T-helper 2 cell treated with Interferon-gamma antibody and Interleukin-4, amounts not matched to agents 5 μg/mL and 100 μg/mL, for 36 hours (primary cell): ENCODE data around the gene DNAI2.

Experiments used
- DNase-seq: peaks from one replicate; pipeline ENCODE4 v3.0.0; 2021; ENCODE audit warnings: low spot score
- H3K27ac Mint-ChIP-seq: one replicate; pipeline ENCODE4 v1.8.0; 2021; ENCODE audit warnings: mild to moderate bottlenecking, mixed read lengths
- H3K27me3 Mint-ChIP-seq: one replicate; pipeline ENCODE4 v1.8.0; 2021; ENCODE audit warnings: low read depth, mixed read lengths
- H3K36me3 Mint-ChIP-seq: one replicate; pipeline ENCODE4 v1.8.0; 2021; ENCODE audit warnings: low read depth, mixed read lengths
- H3K4me1 Mint-ChIP-seq: one replicate; pipeline ENCODE4 v1.8.0; 2021; ENCODE audit warnings: low read depth, mixed read lengths
- H3K4me3 Mint-ChIP-seq: one replicate; pipeline ENCODE4 v1.8.0; 2022; ENCODE audit warnings: mild to moderate bottlenecking, moderate library complexity, mixed read lengths
- H3K9me3 Mint-ChIP-seq: one replicate; pipeline ENCODE4 v1.8.0; 2021; ENCODE audit warnings: mixed read lengths

The DNAI2 gene

DNA sequence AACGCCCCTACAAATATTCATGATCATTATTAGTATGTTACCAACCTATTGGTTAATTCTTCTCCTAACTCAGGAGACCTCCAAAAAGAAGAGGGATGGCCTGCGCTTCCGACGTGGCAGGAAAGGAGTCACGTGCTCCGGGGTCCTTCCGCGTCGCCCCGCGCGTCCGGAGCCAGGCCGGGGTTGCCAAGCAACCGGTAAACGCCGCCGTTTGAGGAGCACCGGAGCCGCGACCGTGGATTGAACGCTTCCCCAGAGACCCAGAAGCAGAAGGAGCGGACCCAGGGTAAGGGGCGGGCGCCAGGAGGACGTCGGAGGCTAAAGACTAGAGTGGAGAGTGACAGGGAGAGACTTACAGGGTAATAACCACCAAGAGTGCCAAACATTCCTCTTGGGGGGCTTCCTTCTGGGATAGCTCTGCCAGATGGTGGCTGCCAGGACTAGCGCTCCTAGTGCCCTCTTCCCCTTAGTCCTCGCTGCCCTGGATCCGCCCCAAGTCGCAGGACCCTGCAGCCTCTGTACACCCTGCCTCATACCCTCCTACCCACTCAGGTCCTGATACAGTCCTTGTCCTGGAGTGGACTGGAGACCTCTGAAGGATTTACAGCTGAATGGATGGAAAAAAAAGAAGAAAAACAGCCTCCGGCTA, at the start of gene DNAI2:
Gene DNAI2 (plus strand): TSS at position 175 of the 649 bp plus-strand sequence. CDS start 7,584 bp downstream, outside the sequence.
- H3K4me3 Mint-ChIP-seq: peak within 1 kb of the TSS; percentile 61
- H3K4me1 Mint-ChIP-seq: peaks cover 37% of the 10 kb centered on the region
- no peaks in the 10 kb centered on the region for H3K27me3 Mint-ChIP-seq
- no peaks in the 10 kb centered on the region for H3K36me3 Mint-ChIP-seq
- H3K9me3 Mint-ChIP-seq: no peaks in the 10 kb centered on the region
- no peak for DNase-seq
- peak within 1 kb of the TSS; percentile 49 for H3K27ac Mint-ChIP-seq

DNA sequence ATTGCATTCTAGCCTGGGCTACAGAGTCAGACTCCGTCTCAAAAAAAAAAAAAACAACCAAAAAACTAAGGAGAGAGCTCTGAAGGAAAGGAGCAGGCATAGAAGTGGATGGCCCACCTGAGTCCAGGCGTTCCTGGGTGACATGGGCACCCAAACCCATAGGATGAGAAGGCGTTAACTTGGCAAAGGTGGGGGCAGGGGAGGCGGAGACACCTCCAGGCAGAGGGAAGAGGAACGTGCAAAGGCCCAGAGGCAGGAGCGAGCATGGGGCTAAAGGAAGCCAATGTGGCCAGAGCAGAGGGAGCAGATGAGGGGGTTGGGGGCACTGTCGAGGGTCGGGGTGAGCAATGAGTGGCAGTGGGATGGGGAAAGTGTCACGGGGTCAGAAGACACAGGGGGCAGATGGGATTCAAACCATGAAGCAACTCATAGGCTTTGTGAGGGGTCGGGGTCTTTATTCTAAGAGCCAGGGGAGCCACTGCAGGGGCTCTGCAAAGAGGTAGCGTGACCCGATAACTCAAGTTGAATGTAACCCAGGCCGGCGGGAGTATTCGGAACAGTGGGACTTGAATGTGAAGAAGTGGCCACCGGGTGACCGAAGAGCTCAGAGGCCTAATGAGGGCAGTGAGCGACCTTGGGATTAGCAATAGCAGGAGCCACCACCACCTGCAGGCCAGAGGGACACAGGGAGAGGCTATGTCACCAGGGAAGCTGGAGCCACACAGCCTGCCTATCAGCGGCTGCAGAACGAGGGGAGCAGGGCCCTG, 48.9 kb upstream of the DNAI2 start:
- no peaks in the 10 kb centered on the region for H3K27me3 Mint-ChIP-seq
- no peak overlapping the region for H3K27ac Mint-ChIP-seq
- no peak overlapping the region for H3K4me3 Mint-ChIP-seq
- no peaks in the 10 kb centered on the region for H3K9me3 Mint-ChIP-seq
- no peak for DNase-seq
- no peaks in the 10 kb centered on the region for H3K4me1 Mint-ChIP-seq
- H3K36me3 Mint-ChIP-seq: peaks cover 13% of the 10 kb centered on the region

DNA sequence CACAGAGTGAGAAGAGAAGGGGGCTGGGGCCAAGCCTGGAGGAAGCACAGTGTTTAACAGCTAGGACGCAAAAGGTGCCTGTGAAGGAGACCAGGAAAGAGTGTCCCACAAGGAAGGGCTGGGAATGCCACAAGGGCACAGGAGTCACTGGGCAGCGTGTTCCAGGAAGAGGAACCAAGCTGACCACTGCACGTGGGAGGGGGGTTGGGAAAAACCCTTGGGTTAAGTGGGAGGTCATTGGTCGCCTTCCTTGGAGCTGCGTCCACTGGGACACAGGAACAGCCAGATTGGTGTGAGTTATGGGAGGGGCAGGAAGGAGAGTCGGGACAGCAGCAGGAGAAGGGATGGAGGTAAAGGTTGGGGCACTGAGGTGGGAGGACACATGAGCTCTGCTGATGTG, 47.8 kb upstream of the DNAI2 start:
- Mint-ChIP-seq H3K27ac (no peak overlapping the region), H3K4me3 (no peak overlapping the region), H3K36me3 (peaks cover 15% of the 10 kb centered on the region), H3K4me1 (no peaks in the 10 kb centered on the region), H3K27me3 (no peaks in the 10 kb centered on the region), H3K9me3 (no peaks in the 10 kb centered on the region)
- no peak for DNase-seq

GRCh38 chr17:74227271-74228080, 46.6 kb upstream of the DNAI2 start:
- no peaks in the 10 kb centered on the region for H3K4me1 Mint-ChIP-seq
- H3K9me3 Mint-ChIP-seq: no peaks in the 10 kb centered on the region
- H3K27ac Mint-ChIP-seq: no peak overlapping the region
- no peak for DNase-seq
- no peaks in the 10 kb centered on the region for H3K27me3 Mint-ChIP-seq
- no peak overlapping the region for H3K4me3 Mint-ChIP-seq
- H3K36me3 Mint-ChIP-seq: peaks cover 15% of the 10 kb centered on the region

- Mint-ChIP-seq H3K4me3 (no peak overlapping the region), H3K27ac (peak overlapping the region; percentile 2), H3K36me3 (peaks cover 18% of the 10 kb centered on the region)
These were observed 45.6 kb upstream of the DNAI2 start for GRCh38 chr17:74228306-74228978.

DNA sequence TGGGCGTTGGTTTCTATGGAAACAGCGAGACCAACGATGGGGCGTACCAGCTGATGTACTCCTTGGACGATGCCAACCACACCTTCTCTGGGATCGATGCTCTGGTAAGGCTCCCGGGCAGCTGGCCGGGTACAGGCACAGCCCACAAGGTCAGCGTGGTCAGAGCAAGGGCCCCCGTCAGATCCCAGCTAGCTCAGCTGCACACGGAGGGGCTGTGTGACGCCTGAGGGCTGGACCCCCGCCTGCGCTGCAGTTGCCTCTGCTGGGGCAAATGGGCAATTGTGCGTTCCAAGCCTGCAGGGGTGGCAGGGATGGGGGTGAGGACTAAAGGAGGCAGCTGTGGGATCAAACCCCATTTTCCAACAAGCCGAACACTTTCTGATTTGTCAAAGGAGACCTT, 43.1 kb upstream of the DNAI2 start:
- H3K27ac Mint-ChIP-seq: no peak overlapping the region
- DNase-seq: no peak
- H3K36me3 Mint-ChIP-seq: peaks cover 9% of the 10 kb centered on the region

More at GRCh38 chr17:74228306-74228978, 45.6 kb upstream of the DNAI2 start:
- no peaks in the 10 kb centered on the region for H3K9me3 Mint-ChIP-seq
- H3K27me3 Mint-ChIP-seq: no peaks in the 10 kb centered on the region
- H3K4me1 Mint-ChIP-seq: no peaks in the 10 kb centered on the region
- no peak for DNase-seq

DNA sequence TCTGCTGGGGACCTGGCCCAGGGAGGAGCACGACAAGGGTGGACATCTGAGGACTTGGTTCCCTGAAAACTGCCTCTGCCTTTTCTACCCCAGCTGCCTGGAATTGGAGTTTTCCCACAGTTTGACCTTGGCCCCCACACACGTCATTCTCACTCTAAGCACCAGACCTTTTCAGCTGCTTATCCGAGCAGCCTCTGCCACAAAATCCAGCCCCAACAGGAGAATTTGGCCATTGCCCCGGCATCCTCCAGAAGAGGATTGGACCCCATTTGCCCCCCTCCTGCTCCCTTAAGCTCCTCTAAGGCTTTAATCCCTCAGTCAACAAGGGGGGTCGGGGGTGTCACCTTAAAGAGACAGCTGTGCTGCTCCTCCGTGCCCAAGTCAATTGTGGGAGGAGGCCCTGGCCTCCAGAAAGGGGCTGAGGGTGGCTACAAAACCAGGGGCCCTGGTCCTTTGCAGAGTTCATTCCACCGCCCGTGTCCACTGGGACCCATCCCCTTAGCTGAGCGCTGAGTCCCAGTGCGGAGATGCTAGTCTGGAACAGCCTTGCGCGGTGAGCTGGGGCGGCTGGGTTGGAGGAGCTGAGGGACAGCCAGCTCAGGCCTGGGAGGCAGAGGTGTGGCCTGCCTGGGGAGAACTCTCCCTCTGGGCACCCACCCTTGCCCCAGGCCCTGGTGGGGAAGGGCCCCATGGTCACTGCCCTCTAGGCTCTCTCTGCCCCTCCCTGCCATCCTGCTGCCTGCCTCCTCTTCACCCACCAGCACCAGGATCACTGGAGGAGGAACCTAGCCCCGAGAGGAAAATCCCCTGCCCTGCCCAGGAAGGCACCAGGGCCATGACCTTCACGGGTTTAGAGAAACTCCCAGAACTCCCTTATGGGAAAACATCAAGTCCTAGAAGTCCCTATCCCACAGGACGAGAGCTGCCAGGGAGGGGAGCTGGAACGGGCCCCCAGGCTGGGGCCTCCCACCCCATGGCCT, 41.8 kb upstream of the DNAI2 start:
- Mint-ChIP-seq H3K4me1 (no peaks in the 10 kb centered on the region), H3K36me3 (peaks cover 7% of the 10 kb centered on the region), H3K9me3 (no peaks in the 10 kb centered on the region)

More for the DNA sequence above, 43.1 kb upstream of the DNAI2 start:
- Mint-ChIP-seq H3K27me3 (no peaks in the 10 kb centered on the region), H3K4me3 (no peak overlapping the region), H3K9me3 (no peaks in the 10 kb centered on the region), H3K4me1 (no peaks in the 10 kb centered on the region)

DNA sequence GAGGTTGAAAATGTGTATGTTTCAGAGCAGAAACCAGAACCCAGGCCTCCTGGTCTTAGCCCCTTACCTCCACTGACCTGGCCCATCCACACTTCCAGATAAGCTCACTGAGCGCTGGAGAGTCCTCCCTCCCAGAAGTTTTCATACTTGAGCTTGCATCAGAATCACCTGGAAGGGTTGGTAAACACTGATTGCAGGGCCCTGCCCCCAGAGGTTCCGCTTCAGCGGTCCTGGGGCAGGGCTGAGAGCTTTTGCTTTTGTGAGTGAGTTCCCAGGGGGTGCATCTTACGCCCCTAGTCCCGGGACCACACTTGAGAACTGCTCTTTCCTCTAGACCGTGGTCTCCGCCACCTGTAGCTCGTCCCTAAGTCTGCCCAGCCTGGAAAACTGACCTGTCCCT, 40.1 kb upstream of the DNAI2 start:
- Mint-ChIP-seq H3K4me1 (no peaks in the 10 kb centered on the region), H3K27ac (no peak overlapping the region), H3K27me3 (no peaks in the 10 kb centered on the region), H3K9me3 (no peaks in the 10 kb centered on the region), H3K36me3 (peaks cover 5% of the 10 kb centered on the region), H3K4me3 (no peak overlapping the region)
- no peak for DNase-seq

More for the DNA sequence above, 41.8 kb upstream of the DNAI2 start:
- no peak for DNase-seq
- no peak overlapping the region for H3K4me3 Mint-ChIP-seq
- H3K27ac Mint-ChIP-seq: no peak overlapping the region
- no peaks in the 10 kb centered on the region for H3K27me3 Mint-ChIP-seq

DNA sequence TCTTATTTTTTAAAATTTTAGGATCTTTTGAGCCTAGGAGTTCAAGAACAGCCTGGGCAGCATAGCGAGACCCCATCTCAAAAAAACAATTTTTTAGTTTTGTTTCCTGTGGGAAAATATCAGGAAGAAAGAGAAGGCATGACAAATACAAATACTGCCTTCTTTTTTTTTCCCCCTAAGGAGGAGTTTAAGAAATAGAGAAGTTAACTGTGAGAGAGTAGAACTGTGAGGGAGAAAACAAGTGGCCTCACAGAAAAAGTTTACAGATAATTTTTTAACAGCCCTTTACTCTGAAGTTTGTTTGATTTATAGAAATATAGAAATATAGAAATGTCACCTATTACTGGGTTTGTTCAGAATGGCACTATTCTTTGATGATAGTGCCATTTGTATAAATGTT, 39.5 kb upstream of the DNAI2 start:
- peaks cover 5% of the 10 kb centered on the region for H3K36me3 Mint-ChIP-seq
- no peak overlapping the region for H3K27ac Mint-ChIP-seq
- H3K9me3 Mint-ChIP-seq: no peaks in the 10 kb centered on the region
- no peak for DNase-seq
- no peaks in the 10 kb centered on the region for H3K4me1 Mint-ChIP-seq
- H3K27me3 Mint-ChIP-seq: no peaks in the 10 kb centered on the region
- H3K4me3 Mint-ChIP-seq: no peak overlapping the region

DNA sequence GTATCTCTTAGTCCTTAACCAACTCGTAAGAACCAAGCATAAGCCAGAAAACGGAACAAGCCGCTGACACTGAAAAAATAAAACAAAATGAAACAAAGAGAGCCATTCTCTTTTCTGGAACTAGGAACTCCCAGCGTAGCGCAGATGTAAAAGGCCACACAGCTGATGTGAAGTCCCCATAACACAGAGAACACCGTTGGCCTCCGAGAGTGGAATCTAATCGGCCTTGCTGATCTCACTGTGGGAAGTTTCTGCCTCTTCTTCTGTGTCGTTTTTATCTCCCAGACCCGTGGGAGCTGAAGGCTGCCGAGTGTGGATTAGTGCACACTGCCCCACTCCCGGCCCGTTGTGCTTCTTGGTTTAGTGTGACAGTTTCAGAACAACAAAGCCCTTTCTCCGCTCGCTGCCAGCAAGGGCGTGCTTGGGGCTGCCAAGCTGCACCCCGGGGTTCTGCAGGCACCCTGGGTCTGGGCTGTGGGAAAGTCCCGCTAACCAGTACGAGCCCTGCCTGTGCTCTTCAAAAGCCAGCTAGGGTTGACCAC, 38.9 kb upstream of the DNAI2 start:
- DNase-seq: no peak
- Mint-ChIP-seq H3K36me3 (peaks cover 5% of the 10 kb centered on the region), H3K9me3 (no peaks in the 10 kb centered on the region), H3K4me1 (no peaks in the 10 kb centered on the region), H3K27me3 (no peaks in the 10 kb centered on the region), H3K4me3 (no peak overlapping the region), H3K27ac (no peak overlapping the region)

DNA sequence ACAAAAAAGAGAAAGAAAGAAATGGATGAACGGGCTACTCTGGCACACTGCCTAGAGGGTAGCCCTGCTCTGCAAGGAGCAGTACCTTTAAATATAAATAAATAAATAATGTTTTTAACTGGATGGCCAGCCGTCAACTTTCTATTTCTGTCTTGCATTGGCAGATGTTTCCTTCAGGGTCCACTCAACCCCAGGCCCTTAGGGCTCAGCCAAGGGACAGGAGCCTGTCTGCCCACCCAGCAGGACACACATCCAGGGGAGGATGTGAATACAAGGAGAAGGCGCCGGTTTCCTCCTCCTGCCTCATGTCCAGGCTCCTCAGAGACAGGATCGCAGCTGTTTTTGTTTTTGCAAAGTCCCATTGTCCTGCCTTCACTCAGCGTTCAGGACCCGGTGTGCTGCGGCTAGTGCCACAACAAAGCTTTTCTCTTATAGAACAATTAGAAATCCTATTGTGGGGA, 38.1 kb upstream of the DNAI2 start:
- Mint-ChIP-seq H3K27ac (no peak overlapping the region), H3K9me3 (no peaks in the 10 kb centered on the region), H3K4me1 (no peaks in the 10 kb centered on the region), H3K4me3 (no peak overlapping the region), H3K27me3 (no peaks in the 10 kb centered on the region), H3K36me3 (peaks cover 4% of the 10 kb centered on the region)
- no peak for DNase-seq

- no peak overlapping the region for H3K4me3 Mint-ChIP-seq
- H3K27me3 Mint-ChIP-seq: no peaks in the 10 kb centered on the region
- no peak overlapping the region for H3K27ac Mint-ChIP-seq
These were observed 36.7 kb upstream of the DNAI2 start for GRCh38 chr17:74237321-74237720.

More at GRCh38 chr17:74237321-74237720, 36.7 kb upstream of the DNAI2 start:
- DNase-seq: no peak
- Mint-ChIP-seq H3K36me3 (peaks cover 4% of the 10 kb centered on the region), H3K4me1 (no peaks in the 10 kb centered on the region), H3K9me3 (no peaks in the 10 kb centered on the region)
